HG03354 (cell line): Measurements from ENCODE around the gene MORN5.

Source experiments
- ATAC-seq: cut with Tn5 transposase; IDR thresholded peaks from one replicate; pipeline ENCODE4 v1.9.1; 2021; ENCODE audit warnings: mild to moderate bottlenecking; ENCODE audit not compliant: unreplicated experiment, poor library complexity, severe bottlenecking

Gene MORN5

DNA sequence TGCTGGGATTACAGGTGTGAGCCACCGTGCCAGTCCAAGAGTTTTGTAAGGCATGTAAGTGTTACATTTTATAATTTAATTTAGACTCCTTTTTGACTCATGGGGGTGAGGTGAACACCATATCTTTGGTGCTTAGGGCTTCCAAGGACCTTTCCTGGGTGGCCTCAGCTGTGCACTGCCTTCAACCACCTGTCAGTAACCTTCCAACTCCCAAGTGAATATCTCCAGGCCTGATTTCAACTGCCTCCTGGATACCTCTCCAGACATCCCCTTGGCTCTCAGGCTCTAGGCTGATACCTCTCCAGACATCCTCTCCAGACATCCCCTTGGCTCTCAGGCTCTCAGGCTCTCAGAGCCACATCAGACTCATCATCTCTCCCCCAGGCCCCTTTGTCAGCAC, 35.7 kb upstream of the MORN5 start:
- ATAC-seq = no peak

DNA sequence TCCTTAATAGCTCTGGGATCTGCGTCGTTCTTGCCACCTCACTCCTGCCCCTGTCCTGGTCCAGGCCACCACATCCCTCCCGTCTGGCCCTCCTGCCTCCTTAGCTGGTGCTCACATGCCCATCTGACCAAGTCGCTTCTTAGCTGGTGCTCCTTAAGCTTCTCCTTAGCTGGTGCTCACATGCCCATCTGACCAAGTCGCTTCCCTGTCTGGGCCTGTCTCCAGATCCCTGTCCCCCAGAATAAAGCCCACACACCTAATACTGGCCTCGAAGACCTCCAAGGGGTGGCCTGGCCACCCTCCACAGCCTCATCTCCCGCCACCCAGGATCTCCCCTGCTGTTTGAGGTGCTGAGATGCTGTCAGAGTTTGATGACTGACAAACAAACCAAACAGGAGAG, 35.2 kb upstream of the MORN5 start:
- ATAC-seq = no peak

DNA sequence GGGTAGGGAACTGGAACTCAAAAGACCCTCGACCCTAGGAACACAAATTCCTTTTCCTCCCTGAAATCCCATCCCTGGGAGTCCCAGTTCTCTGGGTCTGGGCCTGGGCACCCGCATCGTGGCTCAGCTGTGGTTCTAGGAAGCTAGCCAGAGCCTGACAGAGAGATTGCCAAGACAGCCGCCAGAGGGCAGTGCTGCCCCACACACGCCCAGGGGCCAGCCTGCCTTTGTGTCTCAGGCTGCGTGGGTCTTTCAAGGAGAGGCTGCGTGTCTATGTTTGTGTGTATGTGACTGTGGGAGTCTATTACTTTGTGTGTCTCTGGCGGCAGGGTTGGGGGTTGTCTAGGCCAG, 34.6 kb upstream of the MORN5 start:
- peak; percentile 68 for ATAC-seq

DNA sequence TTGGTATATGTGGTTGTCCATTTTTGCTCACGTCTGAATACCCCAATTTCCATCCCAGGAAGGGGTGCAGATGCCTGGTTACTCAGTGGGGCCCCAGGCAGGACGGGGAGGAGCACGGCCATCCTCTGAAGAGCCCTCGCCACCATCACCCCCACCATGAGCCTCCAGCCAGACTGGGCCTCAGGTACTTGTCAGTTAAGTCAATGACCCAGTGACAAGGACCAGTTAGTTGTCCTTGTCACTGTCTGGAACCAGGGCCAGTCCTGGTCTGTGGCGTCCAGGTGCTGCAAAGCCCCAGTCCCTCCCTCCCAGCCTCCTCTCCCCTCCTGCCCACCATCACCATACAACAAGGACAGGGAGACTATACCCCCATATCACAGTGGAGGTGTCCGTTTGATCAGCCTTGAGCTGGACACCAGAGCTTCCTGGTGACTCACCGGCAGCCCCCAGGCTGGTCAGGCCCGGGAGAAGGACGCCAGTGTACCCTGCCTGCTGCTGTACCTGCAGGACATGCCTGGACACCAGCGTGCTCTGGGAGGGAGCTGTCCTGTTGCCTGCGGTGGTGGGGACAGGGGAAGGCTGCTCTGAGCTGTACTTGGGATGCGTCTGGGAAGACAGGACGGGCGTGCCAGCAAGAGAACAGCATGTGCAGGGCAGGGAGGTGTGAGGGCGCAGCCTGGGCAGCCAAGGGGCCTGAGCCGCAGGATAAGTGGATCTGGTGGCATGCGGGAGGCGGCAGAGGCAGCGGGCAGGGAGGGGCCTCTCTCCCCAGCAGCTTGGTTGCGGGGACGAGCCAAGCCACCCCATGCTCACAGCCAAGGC, 34.0 kb upstream of the MORN5 start:
- no peak for ATAC-seq

DNA sequence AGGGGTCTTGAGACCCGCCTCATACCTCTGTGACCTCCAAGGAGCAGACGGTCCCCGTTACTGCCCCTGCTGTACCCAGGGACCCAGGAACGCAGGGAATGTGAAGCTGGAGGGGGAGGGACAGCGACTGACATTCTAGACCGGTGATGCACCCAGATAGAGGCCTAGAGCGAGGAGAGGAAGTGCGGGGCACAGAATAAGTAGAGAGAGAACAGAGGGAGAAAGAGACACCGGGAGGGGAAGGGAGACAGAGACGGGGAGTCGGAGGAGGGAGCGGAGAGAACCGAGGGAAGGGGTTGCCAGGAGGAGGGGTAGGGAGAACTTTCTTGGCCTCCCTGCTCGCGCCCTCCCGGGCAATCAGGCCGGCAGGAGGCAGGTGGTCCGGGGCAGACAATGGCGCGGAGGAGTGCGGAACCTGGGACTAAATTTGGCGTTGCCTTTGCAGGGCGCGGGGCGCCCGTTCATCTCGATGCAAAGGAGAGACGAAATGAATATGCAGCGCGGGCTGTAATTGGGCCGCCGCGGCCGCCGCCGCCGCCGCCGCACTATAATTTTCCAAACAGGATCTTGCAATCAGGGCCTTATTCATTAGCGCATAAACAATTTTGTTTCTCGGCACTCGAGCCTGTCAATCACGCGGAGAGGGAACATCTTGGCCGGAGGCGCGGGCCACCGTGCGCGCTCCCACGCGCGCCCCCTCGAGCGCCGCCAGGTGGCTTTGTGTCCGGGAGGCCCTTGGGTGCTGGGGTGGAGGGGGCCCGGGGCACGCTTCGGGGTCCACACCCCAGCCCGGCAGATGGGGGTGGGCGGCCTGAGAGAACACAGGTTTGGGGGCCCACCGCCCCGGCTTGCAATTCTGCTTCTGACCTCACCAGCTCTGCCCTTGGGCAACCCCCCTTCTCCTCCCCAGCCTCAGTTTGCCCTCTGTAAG, 33.1 kb upstream of the MORN5 start:
- ATAC-seq = no peak

DNA sequence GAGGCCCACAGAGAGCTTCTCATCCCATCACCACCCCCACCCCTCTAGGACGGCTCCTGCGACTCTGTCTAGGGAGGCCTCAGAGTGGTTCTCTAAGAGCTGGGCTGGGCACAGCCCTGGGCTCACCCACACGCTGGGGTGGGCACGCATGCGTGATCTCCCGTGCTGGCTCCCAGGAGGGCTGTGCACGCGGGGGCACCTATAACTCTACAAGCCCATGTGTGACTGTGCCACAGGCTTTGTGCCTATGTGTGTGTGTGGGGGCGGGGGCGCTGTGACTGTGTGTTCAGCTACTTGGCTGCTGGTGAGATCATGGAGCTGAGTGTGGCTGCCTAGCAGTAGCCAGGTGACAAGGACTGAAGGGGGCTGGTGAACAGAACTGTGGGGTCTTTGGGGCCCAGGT, 32.3 kb upstream of the MORN5 start:
- ATAC-seq = no peak

DNA sequence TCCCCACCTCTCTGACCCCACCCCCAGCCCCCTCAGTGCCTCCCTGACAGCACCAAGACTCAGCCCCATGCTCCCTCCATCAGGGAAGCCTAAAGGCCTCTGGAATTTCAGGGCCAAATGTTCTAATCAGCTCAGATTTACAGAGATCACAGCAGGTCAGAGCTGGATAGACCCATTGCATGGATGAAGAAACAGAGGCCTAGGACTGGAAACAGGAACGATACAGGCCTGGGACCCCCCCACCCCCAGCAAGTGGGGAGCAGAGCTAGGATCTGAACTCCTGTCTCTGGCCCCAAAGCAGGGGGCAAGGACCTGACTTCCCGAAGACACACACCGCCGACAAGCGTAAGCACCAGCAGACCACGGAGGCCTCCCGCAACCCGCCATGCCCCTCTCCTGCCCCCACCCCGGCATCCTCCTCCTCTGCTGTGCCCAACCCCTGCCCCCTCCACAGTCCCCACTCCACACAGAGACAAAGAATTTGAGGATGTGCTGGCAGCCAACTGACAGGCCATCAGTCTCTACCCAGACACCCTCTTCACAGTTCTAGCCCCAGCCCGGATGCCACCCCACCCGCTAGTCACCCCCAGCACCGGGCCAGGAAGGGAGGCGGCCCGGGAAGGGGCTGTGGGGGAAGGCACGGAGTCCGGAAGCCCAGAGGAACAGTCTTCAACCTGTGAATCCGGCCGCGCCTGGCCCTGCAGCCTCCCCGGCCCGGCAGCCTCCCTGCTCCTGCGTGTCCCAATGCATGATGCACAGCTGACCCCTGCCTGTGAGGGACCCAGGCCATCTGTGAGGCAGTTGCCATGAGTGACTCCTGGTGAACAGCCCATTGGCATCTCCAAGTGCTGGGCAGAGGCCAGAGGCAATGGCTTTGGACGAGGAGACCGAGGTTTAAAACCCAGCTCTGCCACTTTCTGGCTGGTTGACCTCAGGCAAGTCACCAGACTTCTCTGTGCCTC, 31.4 kb upstream of the MORN5 start:
- no peak for ATAC-seq

DNA sequence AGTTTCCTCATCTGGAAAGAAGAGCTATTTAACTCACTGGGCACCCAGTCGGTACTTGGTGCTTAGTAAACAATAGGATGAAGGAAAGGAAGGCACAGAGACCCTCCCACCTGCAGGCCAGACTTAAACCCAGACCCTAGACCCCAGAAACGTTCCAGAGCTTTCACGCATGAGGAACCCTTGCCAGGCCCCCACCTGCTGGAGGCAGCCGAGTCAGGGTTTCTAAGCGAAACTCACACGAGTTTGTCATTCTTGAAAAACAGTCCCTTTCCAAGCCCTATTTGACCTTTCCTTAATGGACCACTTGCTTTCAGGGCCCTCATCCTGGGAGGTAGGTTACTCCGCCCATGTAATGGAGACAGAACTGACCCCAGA, 30.8 kb upstream of the MORN5 start:
- no peak for ATAC-seq

DNA sequence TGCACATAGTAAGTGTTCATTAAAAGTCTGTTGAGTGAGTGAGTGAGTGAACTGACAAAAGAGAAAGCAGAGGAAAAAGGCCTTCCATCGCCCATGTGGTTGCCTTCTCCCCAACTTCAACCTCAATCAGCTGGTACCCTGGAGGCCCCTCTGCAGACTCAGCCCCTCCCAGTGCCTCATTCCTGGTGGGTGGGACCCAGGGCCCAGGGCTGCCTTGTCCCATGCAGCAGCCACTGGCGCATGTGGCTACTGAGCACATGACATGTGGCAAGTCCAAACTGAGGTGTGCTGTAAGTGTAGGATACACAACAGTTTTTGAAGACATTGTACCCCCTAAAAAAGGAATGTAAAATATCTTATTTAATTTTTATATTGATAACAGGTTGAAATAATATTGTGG, 29.7 kb upstream of the MORN5 start:
- ATAC-seq = no peak

DNA sequence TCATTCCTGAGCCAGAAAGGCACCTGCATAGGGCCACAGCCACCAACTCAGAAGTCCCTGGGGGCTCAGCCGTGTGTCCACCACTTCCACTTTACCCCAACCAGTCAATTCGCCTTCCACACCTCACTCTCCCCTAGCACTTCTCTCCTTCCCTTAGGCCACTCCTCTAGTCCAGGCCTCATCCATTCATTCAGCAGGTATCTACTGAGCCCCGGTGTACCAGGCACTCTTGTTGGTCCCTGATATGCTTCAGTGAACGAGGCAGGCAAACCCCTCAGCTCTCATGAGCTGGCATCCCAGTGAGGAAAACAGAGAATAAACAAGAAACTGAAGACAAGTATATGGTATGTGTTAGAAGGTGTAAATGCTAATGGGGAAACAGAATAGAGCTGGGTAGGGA, 28.9 kb upstream of the MORN5 start:
- no peak for ATAC-seq

DNA sequence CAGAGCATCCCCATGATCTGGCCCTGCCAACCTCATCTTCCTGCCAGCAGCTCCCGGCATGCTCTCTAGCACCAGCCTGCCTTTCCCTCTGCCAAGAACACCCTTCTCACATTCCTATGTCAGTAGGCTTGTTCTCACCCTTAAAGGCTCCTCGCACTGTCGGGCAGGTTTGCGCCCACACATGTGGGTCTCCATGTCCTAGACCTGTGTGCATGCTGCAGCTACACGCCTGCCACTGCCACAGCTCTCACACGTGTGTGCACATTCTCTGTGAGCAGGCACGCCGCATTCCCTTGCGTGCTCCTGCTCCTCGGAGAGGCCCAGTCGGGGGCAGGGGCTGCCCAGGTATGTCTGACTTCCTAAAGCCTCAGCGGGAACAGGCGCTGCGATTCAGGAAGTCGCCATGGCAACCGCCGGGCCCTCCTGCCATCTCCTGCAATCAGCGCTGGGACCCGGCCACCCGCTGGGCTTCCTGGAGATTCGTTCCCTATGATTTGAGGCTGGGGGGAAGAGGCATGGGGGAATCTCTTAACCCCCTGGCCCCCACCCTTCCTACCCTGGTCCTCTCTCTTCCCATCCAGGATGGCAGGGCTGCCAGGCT, 28.2 kb upstream of the MORN5 start:
- ATAC-seq = no peak

DNA sequence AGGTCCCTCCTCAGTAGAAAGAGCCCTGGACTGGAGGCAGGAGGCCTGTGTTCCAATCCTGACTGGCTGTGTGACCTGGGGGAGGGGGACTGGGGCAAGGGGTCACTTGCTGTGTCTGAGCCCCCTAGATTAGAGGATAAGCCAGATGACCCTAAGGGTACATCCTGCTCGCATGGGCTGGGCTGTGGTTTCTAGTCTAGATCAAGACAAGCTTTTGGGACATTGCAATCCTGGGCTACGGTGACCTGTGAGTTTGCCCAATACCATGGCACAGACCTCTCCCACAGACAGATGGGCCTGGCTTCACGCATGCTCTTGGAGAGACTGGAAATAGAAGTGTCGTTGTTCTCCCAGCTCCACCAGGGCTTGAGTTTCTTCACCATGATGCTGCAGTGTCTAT, 27.2 kb upstream of the MORN5 start:
- ATAC-seq = no peak

DNA sequence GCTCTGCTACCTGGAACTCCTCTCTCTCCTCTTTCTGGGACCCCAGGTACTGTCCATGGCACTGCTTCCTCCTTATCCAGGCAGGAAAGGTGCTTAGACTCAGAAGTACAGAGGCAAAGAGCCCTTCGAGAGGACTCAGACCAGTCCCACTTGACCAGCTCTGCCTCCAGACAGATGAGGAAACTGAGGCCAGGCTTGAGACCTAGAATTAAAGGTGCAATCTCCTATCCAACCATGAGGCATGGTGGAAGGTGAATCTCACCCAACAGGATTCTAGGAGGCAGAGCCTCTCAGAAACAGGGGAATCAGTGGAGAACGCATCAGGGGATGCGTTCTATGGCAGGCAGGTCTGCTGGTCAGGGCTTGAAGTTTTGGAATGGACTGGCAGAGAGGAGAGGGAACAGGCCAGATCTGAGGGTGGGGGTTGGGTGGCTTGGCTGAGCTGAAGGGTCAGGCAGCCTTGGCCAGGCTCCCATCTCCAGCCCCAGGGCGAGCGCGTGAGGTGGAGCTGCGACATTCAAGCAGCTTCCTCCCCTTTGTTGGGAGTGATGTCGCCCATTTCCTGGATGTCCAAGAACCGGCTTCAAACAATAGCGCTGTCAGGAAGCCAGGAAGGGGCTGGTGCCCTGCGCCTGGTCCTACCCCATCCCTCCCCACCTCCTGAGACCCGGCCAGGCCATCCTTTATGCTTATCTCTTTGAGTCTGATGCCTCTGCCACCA, 26.3 kb upstream of the MORN5 start:
- ATAC-seq = no peak

DNA sequence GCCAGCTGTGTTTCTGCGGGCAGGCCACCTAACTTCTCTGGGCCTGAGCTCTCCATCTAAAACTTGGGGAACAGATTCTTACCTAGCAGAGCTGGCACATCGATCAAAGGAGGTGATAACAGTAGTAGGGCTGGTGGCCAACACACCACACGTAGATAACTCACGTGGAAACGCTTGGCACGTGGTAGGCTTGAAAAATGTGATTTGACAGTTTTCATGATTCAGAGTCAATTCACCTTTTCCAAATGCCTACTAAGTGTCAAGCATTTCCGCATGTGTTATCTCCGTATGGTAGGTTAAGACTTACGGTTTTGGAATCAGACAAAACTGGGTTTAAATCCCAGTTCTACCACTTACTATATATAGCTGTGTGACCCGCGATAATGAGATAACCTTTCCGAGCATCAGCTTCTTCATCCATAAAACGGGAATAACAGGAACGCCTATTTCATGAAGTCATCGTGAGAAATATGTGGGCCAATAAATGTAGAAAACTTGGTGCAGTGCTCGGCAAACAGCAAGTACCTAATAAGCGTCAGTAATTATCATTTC, 25.6 kb upstream of the MORN5 start:
- no peak for ATAC-seq

DNA sequence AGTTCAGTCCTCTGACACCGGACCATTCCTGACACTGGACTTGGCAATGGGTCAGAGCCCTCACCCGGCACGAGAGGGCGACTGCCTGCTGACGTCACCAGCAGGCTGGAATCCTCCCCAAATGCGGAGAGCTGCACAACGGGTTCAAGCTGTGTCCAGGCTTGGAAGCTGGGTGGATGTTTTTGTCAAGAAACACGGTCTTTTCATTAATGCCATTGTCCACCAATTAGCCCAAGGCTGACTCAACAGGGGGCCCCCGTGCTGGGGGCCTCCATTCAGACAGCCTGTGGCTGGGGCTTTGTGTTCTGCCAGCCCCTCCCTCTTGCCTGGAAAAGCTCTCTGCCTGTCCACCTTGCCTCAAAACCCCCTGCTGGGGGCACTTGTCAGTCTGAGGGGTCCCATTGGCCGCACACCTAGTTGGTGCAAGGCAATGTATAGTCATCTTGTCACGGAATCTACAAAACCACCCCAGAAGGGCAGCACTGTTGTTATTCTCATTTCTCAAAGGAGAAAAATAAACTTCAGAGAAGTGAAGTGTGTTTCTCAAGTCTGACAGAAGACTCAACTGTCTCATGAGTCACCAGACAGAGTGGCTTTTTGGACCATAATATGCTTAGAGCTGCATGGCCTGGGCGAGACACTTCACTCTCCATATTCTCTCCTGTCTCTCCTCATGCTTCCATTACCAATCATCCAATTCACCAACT, 24.7 kb upstream of the MORN5 start:
- ATAC-seq = no peak

DNA sequence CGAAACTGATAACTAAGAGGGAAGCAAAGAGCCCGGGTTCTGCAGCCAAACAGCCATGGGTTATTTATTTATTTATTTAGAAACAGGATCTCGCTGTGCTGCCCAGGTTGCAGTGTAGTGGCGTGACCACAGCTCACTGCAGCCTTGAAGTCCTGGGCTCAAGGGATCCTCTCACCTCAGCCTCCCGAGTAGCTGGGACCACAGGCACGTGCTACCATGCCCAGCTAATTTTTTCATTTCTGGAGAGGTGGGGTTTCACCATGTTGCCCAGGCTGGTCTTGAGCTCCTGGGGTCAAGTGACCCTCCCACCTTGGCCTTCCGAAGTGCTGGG, 24.2 kb upstream of the MORN5 start:
- no peak for ATAC-seq

DNA sequence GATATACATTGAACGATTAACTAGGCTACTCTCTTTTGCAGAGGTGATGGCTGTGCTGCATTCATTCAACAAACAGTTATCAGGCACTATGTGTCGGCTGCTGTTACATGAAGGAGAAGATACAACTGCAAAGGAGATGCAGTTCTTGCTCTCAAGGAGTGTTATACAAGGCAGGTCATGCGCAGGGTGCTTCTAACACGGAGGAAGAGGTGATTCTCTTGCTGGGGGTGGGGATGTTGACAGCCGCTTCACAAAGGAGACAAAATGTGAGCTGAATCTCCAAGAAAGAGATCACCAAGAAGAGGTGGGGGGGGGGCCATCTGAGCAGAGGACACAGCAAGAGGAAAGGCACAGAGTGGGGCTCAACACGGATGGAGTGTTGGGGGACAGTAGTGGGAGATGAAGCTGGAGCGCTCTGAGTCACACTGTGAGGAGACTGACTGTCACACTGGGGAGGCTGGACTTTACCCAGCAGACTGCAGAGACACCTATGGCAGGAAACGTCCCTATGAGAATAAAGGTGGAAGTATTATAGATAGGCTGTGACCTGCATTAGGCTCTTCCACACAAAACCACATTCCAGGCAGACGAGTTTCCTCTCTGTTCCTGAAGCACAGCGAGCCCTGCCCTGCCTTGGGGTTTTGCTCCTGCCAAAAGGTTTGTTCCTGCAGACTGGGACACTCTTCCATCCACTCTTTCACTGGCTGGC, 21.0 kb upstream of the MORN5 start:
- no peak for ATAC-seq
